ENCODE data around the gene CCNQ.
"Not testable (repeated sequence)": the region's sequence is repeated elsewhere in the genome, so short reads cannot be mapped to it uniquely, and the experiment has no call there.

Gene CCNQ

DNA sequence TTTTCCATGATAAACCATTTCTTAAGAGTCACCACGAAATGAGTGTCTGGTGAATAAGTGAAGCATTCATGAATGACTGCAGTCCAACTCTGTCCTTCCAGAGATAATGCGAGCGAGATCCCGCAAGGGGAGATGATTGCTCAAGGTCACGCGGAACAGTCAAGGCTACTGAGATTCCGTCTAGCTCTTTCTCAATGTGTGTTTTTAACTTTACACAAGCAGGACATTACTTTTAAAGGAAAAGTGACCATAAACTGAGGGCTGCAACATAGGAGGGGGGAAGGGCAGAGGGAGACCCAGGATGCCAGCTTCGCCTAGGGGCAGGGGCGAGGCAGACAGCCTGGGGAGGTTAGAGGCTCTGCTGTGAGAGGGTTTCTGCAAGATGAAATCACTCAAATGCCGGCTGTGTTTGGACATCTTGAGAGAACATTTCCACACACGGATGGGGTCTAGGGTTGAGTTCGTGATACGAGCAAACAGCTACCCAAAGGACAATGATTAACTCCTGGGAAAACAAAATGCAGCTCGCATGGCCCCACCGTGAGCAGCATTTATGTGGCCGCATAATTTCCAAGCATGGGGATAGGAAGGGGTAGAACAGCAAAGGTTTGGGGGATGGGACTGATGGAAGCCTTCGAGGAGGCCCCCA lies 23.8 kb upstream of the CCNQ start:
- no peak for DNase-seq (ENCODE audit: low spot score)

- DNase-seq (ENCODE audit: low spot score), result no peak
These were observed 23.1 kb upstream of the CCNQ start for GRCh38 chrX:153621949-153622598.

- DNase-seq (ENCODE audit: low spot score), result no peak
These were observed 21.6 kb upstream of the CCNQ start for GRCh38 chrX:153620576-153620975.

DNA sequence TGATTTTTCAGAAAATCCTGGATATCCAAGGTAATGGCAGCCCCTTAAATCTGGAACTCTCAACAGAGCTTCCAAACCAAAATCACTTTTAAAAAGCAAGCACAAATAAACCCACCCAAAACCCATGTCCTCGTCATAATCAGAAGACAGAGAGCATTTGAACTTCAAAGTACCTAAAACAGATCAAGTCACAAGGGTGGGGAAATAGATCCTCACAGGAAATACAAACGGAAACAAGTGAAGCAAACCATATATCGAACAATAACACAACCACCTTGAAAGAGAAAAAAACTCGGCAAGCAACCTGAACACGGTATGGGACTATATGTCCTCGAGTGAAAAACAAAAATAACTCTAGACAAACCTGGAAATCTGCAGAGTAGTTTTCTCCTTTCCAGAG lies 15.9 kb upstream of the CCNQ start:
- no peak for DNase-seq (ENCODE audit: low spot score)

- DNase-seq (ENCODE audit: low spot score), result no peak
These were observed 13.5 kb upstream of the CCNQ start for GRCh38 chrX:153612413-153612812.

- no peak for DNase-seq (ENCODE audit: low spot score)
These were observed 12.6 kb upstream of the CCNQ start for GRCh38 chrX:153611298-153612095.

DNA sequence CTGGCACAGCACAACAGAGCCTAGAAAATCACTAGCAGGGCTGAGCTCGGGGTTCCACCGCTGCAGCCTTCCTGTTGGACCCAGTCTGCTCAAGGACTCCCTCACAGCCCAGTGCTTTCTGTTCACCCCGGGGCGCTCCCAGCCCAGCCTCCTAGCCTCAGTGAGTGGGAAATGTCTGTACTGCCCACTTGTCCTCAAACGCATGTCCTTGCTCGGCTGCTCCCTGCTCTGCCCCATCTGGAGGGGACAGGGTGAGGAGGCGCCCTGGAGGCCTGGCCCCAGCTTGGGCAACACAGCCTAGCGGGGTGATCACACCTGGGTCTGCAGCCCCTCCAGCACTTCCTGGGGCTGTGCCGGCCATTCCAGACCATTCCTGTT lies 11.9 kb upstream of the CCNQ start:
- DNase-seq (ENCODE audit: low spot score), result no peak

DNA sequence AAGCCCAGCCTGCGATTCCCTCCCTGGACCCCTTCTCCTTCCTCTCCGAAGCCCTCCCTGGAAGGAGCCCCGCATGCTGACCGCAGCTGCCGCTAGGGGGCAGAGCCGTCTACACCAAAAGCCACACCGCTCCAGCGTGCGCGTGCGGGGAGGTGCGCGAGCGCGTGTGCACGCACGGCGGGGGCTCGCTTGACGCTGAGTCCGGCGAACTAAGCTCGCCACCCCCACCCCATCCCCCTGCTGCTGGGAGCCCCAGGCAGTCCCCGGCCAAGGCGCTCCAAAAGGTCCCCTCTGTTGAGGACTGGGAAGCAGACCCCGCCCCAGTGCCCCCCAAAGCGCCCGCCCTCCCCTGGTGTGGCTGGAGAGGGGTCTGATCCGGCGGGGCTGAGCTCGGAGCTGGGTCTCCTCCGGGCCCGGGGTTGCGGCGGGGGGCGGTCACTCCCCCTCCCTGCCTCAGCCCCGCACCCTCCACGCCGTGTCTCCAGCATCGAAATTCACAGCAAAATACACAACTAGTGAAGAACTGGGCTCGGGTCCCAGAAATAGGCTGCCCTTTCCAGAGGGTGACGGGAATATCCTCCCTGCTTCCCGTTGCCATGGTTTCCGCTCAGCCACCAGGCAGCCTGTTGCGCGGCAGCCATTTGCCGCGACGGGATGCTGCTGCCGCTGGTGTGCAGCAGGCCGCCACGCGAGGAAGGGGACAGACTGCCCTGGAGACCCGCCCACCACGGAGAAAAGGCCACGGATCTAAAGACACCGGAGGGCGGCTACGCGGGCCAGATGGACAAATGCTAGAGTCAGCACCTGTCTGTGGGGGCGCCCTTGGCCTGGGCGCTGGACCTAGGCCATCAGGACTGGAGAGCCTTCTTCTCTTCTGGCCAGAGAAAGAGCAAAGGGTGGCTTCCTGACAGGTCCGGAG lies 11.2 kb upstream of the CCNQ start:
- DNase-seq (ENCODE audit: low spot score), result no peak

DNA sequence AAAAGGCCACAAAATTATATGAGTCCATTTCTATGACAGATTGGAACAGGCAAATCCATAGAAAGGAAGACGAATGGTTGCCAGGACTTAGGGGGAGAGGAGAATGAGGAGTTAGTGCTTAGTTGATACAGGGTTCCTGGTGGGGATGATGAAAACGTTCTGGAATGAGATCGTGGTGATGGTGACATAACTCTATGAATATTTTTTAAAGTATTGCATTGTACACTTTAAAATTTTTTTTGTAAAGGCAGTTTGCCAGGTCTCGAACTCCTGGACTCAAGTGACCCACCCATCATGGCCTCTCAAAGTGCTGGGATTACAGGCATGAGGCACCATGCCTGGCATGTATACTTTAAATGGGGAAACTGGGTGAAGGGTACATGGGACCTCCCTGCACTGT lies 9.9 kb upstream of the CCNQ start:
- DNase-seq (ENCODE audit: low spot score), result no peak

- no peak for DNase-seq (ENCODE audit: low spot score)
These were observed 9.4 kb upstream of the CCNQ start for GRCh38 chrX:153608376-153608775.

DNA sequence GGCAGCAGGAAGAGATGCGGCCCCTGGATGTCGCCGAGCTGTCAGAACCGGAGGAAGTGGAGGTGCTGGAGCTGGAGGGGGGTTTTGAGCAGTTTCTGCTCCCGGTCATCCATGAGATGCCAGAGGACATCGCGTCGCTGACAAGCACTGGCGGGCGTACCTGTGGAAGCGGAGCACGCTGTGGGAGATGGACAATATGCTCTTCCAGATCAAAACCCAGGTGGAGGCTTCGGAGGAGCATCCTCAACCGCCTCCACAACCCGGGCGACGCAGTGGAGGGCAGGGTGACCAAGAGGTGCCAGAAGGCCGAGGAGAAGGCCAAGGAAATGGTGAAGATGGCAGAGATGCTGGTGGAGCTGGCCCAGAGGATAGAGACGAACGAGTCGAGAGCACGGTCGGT lies 7.6 kb upstream of the CCNQ start:
- no peak for DNase-seq (ENCODE audit: low spot score)

DNA sequence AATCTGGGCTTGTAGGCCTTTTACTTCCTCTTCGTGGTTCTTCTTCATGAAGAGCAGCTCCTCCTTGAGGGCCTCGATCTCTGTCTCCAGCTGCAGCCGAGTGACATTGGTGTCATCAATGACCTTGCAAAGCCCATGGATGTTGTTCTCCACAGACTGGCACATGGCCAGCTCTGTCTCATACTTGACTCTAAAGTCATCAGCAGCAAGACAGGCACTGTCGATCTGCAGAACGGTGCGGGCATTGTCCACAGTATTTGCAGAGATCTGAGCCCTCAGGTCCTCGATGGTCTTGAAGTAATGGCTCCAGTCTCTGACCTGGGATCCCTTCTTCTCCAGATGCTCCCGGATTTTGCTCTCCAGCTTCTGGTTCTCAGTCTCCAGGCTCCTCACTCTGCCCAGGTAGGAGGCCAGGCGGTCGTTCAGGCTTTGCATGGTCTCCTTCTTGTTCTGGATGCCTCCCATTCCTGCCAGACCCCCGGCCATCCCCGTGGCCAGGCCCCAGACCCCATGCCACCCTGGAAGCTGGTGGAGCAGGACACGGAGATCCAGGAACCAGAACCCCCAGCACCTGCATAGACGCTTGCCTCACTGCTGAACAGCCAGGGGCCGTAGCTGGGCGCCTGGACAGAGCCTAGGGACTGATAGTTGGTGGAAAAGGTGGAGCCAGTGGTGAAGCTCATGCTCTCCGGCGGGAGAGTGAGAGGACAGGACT lies 5.9 kb upstream of the CCNQ start:
- not testable (repeated sequence) for DNase-seq (ENCODE audit: low spot score)

DNA sequence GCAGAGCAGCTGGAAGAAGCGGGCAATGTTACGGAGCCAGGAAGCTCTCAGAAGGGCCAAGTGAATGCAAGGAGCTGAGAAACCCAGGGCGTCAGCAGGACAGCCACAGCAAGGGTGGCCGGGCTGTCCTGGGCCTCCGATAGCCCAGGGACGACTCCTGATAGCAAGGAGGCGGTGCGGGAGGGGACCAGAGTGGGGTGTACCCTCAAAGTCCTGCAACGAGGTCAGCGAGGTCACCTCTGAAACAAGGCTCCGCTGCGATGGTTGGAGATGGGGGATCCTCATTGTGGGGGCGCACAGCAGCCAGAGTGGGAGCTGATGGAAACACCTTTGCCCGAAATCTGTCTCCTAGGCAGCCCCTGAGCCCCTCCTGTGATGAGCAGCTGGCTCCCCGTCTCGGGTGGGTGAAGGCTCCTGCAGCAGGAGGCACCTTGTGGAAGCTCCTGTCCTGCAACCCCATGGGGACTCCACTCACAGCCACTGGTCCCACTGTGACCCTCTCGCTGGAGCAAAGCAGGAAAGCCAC lies 4.3 kb upstream of the CCNQ start:
- no peak for DNase-seq (ENCODE audit: low spot score)

DNA sequence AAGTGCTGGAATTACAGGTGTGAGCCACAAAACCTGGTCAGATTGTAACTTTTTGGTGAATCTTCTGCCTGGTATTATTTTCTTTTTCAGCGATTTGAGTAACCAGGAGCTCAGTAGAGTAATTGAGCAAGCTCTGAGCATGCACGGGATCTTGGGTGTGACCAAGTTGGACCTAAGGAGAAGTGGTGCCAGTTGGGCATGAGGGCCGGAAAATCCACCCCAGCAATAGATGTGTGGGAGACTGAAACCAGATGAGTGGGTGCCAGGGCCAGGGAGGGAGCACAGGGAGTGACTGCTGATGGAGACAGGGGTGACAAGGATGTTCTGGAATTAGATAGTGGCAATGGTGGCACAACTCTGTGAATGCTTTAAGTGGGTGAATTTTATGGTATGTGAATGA lies 3.7 kb upstream of the CCNQ start:
- DNase-seq (ENCODE audit: low spot score), result no peak

- no peak for DNase-seq (ENCODE audit: low spot score)
These were observed 2.7 kb upstream of the CCNQ start for GRCh38 chrX:153601511-153602110.

- DNase-seq (ENCODE audit: low spot score), result no peak
These were observed 2.0 kb upstream of the CCNQ start for GRCh38 chrX:153600921-153601320.

DNA sequence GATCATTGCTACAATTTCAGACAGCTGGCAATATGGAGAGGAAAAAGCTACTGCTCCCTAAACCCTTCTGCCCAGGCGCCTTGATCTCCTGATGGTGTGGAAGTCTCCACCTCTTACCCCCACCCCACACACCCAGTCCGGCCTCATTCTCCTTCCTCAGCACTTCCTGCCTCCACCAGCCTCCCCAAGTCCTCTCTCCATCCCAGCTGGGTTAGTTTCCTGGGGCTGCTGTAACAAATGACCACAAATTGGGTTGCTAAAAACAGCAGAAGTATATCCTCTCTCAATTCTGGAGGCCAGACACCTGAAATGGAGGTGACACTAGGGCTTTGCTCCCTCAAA lies 1.1 kb upstream of the CCNQ start:
- peak; percentile 24 for DNase-seq (ENCODE audit: low spot score)

DNA sequence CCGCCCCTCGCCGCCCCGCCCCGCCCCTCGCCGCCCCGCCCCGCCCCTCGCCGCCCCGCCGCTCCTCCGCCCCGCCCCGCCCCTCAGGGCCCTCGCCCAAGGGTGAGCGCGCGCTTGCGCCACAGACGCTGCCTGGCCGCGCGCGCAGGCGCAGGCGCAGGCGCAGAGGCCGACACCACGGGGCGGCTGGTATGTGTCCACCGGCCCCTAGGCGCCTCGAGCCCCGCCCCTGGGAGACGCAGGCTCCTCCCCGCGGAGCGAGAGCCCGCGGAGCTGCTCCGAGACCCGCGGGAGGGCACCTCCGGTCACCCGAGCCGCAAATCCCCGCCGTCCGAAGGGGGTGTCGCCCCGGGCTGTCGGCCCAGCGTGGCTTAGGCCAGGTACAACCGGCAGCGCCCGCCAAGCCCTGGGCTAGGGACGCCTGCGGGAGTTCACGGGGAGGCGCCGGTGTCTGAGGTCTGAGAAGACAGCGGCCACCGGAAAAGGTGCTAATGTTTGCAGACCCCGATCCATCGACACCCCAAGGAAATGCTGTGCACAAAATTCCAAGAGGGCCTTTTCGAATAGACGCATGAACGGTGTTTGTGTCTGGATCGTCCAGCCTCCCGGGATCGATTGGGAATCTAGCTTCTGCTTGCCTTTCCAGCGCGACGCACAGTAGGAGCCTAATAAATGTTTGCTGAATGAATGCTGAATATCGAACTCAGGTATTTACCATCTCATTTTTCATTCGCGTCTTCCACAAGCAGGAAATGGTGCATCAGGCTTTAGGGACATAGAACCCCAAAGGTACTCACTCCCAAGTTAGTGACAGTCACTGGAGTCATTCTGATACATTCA lies 473 bp upstream of the CCNQ start:
- peak; percentile 87 for DNase-seq (ENCODE audit: low spot score)

- DNase-seq (ENCODE audit: low spot score), result peak; percentile 19
These were observed 1.8 kb downstream of the CCNQ start for GRCh38 chrX:153596981-153597750.

All from RKO (cell line).